ENCODE measurements around the gene ZNF101.
"Not testable (repeated sequence)": the region's sequence is repeated elsewhere in the genome, so short reads cannot be mapped to it uniquely, and the experiment has no call there.

Gene ZNF101

DNA sequence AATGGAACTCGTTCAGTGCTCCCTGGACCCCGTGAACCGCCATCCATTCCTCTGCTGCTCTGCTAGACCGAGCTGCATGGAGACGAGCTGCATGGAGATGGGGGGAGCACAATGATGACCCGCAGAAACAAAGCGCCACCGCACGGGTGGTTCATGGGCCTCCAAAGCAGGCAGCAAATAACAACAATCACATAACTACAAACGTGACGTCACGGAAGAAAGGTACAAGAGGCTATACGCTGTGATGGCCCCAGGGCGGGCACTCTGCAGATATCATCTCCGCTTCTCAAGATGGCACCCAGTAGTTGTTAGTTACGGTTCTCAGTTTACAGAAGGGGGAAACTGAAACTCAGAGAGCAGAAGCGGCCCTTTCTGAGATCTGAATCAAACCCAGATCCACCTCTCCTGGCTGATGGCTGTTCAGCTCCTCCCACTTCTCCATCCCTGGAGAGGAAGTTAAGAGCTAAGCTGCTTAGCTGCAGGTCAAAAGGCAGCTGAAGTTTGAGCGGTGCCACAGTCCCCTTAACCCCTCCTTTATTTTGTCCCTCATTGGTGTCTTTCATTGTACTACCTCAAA is 6.9 kb upstream of the ZNF101 start:
- DNase-seq (ENCODE audit: low read depth), result no peak

DNA sequence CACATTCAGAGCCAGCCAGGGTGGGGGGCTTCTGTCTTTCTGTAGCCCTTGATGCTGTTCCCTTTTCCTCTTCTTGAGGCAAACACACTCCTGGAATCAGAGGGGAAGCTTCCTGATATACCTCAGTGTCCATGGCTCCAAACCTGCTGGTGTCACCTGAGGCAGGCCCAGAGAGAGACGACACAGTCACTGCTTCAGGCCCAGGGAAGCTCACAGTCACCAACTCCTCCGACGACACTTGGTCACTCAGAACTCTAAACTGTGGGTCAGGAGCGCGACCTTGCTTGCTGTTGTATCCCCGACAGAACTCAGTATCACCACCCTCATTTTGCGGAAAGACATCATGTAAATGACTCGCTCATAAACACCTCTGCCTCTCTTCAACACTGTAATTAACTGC is 6.3 kb upstream of the ZNF101 start:
- no peak for DNase-seq (ENCODE audit: low read depth)

DNA sequence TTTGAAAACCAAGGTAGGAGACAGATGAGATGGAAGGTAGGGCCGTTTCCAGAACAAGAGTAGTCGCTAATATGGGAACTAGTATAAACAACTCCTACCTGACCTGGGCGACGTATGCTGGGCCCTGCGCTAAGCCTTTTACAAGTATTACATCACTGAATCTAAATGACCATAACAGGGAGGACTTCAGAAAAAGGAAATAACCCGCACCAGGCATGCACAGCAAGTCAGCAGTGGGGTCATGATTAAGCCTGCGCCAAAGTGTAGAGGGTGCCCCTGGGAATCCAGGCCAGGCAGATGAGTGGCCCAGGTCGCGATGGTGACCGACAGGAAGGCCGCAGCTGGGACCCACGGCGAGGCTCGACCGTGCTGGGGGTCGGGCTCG is 5.8 kb upstream of the ZNF101 start:
- no peak for DNase-seq (ENCODE audit: low read depth)

DNA sequence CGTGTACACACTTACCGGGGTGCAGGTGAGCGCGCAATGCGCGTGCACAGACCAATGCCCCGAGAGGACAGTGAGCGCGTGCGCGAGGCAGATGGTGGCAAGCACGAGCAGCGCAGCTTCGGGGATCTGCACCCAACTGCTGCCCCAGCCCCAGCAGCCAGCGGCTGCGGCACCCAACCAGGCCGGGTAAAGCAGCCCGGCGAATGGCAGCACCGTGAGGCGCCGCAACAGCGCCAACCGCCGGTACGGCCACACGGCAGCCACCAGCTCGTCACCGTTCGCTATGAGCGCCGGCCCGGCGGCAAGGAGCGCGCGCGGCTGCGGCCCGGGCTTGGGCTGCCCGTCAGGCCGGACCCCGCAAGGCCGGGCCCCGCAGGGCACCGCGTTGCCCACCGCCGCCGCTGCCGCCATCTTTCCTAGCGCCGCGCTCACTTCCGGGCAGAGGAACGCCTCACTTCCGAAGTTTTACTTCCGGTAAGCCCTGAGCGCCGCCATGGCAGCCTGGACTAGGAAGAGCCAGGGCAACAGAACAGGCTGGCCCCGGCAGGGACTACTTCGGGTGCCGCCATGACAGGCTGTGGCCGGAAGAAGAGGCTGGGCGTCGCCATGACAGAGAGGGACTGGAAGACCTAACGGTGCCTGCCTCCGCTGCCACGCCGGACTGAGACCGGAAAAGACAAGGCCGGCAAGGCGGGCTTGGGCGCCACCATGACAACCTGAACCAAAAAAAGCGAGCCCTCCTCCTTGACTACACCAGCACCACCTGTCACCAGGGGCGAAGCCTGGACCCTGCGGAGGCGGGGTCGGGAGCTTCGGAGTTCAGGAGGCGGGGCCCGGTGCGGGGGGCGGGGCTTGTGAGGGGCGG is 5.2 kb upstream of the ZNF101 start, which contains the start of gene ATP13A1:
Gene ATP13A1, minus strand, starts transcription at position 421 of the 865 bp plus-strand sequence. Its CDS starts 10 bp downstream, at position 411.
- DNase-seq (ENCODE audit: low read depth), result peak; percentile 99

DNA sequence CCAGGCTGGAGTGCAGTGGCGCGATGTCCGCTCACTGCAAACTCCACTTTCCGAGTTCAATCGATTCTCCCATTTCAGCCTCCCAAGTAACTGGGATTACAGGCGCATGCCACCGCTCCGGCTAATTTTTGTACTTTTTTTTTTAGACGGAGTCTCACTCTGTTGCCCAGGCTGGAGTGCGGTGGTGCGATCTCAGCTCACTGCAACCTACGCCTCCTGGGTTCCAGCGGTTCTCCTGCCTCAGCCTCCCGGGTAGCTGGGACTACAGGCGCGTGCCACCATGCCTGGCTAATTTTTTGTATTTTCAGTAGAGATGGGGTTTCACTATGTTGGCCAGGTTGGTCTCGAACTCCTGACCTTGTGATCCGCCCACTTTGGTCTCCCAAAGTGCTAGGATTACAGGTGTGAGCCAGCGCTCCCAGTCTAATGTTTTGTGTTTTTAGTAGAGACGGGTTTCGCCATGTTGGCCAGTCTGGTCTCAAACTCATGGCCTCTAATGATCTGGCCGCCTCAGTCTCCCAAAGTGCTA is 3.2 kb upstream of the ZNF101 start:
- DNase-seq (ENCODE audit: low read depth), result not testable (repeated sequence)

DNA sequence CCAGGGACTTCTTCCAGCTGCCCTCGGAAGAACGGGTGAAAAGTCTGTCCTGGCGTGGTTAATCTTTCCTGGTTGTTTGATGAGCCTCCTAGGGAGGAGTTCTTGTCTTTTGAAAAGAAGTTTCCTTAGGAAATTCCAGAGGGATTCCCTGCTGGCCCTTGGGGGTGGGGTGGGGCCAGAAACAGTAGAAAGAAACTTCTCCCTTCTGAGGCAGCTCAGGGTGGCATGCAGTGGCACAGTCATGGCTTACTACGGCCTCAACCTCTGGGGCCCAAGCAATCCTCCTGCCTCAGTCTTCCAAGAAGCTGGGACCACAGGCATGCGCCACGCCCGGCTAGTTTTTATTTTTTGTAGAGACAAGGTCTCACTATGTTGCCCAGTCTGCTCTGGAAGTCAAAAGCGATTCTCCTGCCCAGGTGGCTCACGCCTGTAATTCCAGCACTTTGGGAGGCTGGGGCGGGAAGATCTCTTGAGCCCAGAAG is 1.5 kb downstream of the ZNF101 start:
- DNase-seq (ENCODE audit: low read depth), result peak; percentile 15

DNA sequence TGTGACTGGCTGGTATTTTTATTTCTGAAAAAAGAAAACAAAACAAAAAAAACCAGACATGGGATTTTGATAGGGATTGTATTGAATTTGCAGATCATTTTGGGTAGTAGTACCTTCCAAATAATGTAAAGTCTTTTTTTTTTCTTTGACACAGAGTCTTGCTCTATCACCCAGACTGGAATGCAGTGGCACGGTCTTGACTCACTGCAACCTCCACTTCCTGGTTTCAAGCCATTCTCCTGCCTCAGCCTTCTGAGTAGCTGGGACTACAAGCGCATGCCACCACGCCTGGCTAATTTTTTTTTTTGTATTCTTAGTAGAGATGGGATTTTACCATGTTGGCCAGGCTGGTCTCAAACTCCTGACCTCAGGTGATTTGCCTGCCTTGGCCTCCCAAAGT is 4.2 kb downstream of the ZNF101 start:
- DNase-seq (ENCODE audit: low read depth), result peak; percentile 7

DNA sequence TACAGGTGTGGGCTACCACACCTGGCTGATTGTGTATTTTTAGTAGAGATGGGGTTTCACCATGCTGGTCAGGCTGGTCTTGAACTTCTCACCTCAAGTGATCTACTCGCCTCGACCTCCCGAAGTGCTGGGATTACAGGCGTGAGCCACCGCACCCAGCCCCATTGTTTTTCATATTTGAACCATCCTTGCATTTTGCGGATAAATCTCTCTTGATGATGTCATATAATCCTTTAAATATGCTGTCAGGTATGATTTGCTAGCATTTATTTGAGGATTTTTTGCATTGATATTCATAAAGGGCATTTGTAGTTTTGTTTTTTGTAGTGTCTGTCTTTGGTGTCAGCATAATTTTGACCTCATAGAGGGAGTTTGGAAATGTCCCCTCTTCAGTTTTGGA is 5.7 kb downstream of the ZNF101 start:
- no peak for DNase-seq (ENCODE audit: low read depth)

DNA sequence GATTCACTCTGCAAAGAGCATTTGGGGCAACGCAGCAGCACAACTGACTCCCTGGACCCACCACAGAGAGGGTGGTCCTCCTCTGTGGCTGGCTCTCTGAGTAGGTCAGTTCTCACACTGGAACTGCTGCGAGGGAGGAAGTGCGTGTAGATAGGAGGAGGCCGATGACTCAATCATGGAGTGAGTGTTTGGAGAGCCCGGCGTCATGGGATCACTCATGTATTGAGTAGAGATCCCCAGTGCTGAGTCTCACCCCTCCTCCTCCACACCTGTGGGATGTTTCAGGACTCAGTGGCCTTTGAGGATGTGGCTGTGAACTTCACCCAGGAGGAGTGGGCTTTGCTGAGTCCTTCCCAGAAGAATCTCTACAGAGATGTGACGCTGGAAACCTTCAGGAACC is 8.9 kb downstream of the ZNF101 start:
- DNase-seq (ENCODE audit: low read depth), result no peak

DNA sequence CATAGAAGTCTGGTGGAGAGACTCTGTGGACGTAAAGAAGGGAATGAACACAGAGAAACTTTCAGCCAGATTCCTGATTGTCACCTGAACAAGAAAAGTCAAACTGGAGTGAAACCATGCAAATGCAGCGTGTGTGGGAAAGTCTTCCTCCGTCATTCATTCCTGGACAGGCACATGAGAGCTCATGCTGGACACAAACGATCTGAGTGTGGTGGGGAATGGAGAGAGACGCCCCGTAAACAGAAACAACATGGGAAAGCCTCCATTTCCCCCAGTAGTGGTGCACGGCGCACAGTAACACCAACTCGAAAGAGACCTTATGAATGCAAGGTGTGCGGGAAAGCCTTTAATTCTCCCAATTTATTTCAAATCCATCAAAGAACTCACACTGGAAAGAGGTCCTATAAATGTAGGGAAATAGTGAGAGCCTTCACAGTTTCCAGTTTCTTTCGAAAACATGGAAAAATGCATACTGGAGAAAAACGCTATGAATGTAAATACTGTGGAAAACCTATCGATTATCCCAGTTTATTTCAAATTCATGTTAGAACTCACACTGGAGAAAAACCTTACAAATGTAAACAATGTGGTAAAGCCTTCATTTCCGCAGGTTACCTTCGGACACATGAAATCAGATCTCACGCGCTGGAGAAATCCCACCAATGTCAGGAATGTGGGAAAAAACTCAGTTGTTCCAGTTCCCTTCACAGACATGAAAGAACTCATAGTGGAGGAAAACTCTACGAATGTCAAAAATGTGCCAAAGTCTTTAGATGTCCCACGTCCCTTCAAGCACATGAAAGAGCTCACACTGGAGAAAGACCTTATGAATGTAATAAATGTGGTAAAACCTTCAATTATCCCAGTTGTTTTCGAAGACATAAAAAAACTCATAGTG is 10.8 kb downstream of the ZNF101 start:
- DNase-seq (ENCODE audit: low read depth), result no peak

DNA sequence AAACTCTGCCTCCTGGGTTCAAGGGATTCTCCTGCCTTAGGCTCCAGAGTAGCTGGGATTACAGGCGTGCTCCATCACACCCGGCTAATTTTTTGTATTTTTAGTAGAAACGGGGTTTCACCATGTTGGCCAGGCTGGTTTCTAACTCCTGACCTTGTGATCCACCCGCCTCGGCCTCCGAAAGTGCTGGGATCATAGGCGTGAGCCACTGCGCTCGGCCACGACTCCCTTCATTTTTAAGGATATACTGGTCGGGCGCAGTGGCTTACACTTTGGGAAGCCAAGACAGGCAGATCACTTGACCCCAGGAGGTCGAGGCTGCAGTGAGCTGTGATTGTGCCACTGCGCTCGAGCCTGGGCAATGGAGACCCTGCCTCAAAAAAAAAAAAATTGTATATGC is 17.5 kb downstream of the ZNF101 start:
- DNase-seq (ENCODE audit: low read depth), result not testable (repeated sequence)

DNA sequence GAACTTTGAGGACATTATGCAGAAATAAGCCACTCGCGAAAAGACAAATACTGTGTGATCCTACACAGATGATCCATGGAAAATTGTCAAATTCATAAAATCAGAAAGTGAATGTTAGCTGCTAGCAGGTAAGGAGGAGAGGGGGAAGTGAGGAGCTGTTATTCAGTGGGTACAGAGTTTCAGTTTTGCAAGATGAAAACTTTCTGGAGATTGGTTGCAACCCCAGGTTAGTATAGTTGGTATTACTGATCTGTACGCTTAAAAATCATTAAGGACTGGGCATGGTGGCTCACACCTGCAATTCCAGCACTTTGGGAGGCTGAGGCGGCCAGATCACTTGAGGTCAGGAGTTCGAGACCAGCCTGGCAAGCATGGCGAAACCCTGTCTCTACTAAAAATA is 17.9 kb downstream of the ZNF101 start:
- DNase-seq (ENCODE audit: low read depth), result no peak

DNA sequence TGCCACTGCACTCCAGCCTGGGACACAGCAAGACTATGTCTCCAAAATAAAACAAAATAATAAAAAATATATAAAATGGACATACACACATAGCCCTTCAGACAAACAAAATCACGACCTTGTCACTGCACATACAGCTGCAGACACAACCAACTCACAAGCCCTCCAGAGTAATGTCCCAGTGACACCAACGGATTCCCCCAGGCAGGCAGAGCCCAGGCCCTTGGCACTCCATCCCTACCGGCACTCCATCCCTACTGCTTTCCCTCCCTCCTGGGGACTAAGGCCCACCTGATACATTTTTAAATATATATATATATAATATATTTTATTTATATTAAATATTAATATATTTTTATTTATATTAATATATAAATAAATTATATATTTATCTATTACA is 18.5 kb downstream of the ZNF101 start:
- DNase-seq (ENCODE audit: low read depth), result peak; percentile 4

DNA sequence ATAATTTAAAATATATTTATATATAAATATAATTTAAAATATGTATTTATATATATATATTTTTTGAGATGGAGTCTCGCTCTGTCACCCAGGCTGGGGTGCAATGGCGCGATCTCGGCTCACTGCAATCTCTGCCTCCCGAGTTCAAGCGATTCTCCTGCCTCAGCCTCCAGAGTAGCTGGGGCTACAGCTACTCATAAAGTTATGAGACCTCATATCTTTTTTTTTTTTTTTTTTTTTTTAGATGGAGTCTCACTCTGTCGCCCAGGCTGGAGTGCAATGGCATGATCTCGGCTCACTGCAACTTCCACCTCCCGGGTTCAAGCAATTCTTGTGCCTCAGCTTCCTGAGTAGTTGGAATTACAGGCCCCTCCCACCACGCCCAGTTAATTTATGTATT is 20.4 kb downstream of the ZNF101 start:
- not testable (repeated sequence) for DNase-seq (ENCODE audit: low read depth)

DNA sequence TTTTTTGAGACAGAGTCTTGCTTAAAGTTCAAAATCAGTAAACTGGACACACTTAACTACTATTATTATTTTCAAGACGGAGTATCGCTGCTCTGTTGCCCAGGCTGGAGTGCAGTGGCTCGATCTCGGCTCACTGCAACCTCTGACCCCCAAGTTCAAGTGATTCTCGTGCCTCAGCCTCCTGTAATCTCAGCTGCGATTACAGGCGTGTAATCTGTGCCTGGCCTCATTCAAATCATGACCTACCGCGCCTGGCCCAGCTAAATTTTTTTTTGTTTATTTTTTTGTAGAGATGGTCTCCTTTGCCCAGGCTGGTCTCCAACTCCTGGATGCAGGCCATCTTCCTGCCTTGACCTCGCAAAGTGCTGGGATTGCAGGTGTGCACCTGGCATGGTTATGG is 23.0 kb downstream of the ZNF101 start:
- DNase-seq (ENCODE audit: low read depth), result no peak

DNA sequence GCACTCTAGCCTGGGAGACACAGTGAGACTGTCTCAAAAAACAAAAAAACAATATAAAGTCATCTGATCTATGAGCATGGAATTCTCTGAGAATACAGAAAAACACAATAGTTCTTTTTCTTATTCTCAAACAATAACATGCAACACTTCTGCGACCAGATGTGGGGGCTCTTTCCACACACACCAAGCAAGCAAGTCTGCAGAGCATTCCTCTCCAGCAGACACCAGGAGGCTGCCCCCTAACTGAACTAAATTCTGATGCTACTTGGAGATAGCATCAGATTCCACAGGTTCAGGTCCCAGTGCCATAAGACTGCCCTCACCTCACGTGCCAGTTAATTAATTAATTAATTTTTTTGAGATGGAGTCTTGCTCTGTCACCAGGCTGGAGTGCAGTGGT is 27.7 kb downstream of the ZNF101 start:
- DNase-seq (ENCODE audit: low read depth), result no peak

DNA sequence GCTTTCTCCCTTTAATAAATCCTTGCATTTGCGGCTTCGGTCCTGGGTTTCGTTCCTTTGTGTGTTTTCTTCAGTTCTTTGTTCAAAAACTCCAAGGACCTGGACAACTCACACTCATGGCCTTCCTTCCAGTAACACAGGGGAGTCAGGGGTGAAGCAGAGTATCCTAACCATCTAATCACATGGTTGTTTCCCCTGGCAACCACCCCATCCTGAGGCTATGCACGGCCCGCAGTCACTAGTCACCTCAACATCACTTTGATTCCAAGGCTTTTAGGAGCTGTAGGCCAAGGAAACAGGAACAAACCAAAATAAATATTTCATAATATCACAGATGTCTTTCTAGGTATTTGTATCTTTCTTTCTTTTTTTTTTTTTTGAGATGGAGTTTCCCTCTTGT is 28.9 kb downstream of the ZNF101 start:
- DNase-seq (ENCODE audit: low read depth), result no peak

DNA sequence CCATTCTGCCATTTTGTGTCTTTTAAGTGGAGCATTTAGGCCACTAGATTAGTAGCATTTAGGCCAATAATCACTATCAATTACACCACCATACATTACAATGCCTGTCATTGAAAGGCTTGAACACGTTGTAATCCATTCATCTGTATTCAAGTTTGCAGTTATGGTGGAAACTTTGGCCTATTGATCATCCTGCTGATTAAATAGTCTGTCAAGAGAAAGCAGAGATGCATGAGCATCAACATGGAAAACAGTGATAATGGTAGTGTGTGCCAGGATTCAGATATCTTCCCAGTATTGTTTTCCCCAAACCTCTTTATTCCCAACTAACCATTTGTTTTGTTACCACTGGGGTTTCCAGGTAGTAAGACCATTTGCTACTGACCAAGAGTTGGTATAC is 31.9 kb downstream of the ZNF101 start:
- DNase-seq (ENCODE audit: low read depth), result not testable (repeated sequence)

DNA sequence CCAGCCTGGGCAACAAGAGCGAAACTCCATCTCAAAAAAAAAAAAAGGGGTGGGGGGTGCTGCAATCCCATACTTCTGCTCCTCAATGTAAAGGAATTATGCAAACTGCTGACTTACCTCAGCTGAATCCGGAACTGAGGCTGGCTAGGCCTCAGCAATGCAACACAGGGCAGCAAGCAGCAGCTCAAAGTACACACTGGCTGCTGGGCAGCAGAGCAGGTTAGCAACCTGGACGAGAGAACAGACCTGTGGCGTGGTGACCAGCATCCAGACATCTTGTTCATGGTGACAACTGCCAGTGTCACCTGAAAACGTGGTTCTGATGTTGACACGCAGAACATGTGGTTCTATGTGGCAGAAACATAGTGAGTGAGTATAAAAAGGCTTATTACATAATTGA is 36.2 kb downstream of the ZNF101 start:
- no peak for DNase-seq (ENCODE audit: low read depth)

DNA sequence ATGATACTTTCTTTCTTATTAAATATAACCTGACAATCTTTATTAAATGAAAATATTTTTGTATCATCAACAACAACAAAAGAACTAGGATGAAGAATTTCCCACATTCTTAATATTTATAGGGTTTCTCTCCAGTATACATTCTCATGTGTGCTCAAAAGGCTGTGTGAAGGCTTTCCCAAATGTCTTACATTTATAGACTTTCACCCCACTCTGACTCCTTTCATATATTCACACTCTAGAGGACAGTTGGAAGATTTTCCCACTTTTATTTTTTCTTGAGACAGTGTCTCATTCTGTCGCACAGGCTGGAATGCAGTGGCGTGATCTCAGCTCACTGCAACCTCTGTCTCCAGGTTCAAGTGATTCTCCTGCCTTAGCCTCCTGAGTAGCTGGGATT is 41.9 kb downstream of the ZNF101 start:
- no peak for DNase-seq (ENCODE audit: low read depth)

DNA sequence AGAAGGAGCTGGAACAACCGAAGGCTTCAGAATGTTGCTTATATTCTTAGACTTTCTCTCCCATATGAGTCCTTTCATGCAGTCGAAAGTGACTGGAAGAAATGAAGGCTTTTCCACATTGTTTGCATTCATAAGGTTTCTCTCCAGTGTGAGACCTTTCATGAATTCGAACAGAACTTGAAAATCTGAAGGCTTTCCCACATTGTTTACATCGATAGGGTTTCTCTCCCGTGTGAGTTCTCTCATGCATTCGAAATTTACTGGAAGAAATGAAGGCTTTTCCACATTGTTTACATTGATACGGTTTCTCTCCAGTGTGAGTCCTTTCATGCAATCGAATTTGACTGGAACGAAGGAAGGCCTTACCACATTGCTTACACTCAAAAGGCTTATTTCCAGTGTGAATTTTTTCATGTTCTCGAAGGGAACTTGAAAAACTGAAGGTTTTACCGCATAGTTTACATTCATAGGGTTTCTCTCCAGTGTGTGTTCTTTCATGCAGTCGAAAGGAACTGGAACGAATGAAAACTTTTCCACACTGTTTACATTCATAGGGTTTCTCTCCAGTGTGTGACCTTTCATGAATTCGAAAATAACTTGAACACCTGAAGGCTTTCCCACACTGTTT is 42.8 kb downstream of the ZNF101 start:
- DNase-seq (ENCODE audit: low read depth), result no peak
